ENCODE measurements around the gene BPHL.

- TF ChIP-seq CTCF (conservative IDR thresholded peaks at IDR 0.05 in 1 of 2, IDR thresholded peaks at IDR 0.05 in 1 of 2; ENCODE audit: extremely low read depth in 1 of 2, insufficient read depth in 1 of 2, low read depth in 1 of 2, low read length in 2 of 2) (no peak), EZH2 (IDR thresholded peaks at IDR 0.05; ENCODE audit: borderline replicate concordance, low read length) (no peak)
Observed at GRCh38 chr6:3163248-3163594, 44.7 kb downstream of the BPHL start.

Data from mammary epithelial cell (primary cell).